ENCODE results near the gene STAT5A.
"Not testable (repeated sequence)": the region's sequence is repeated elsewhere in the genome, so short reads cannot be mapped to it uniquely, and the experiment has no call there.

The STAT5A gene

DNA sequence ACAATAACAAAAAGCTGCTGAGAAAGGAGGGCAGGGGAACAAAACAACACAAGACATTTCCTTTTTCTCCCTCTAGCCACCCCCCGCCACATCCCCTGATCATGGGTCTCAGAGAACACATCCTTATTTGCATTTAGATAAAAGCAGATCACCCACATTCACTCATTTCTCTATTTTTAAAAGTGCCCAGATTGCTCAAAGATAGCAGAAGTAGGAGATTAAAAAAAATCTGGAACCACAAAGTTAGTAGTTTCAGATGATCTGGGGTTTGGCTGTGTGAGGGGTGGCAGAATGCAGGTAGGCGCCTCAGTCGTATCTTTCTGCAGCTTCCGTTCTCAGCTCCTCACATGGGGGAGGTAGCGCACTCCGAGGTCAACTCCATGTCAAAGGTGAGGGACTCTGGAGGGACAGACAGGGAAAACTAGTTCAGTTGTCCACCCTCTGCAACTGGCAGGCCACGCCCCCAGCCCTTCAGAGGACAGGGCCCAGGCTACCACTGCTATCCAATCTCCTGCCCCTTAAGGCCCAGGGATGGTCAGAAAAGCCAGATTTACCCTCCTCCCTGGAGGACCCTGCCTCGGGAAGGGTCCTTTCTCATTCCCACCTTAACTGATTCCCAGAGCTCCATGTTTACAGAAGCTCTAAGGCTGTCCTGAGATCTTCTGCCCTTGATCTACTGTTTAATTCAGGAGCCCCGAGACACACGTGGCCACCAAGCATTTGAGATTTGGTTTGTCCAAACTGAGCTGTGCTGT, 27.3 kb downstream of the STAT5A start:
- peak; percentile 63 for DNase-seq
- in situ Hi-C loops (cut with MboI; ENCODE audit: low pct_unique_long_range_greater_than_20kb, low sequenced_read_pairs) = loop anchor here (10.0 to 25.0 kb wide), 2 partner anchors 89 to 197 kb away; no protein-coding TSS in a partner anchor

DNA sequence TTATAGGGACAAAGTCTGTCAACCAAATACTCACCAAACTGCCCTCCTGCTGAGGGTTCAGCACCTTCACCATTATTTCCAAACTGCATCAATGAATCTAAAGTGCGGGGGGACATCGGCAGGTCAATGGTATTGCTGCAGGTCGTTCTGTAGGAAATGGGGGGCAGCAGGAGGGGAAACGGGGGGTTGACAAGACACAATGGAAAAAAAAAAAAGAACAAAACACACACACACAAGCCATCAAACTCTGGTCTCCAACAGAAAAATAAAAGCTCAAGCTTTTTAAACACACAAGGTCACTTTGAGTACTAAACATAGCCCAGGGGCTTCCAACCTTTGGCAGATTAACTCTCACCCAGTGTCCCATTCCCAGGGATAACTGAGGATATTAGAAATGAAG, 28.5 kb downstream of the STAT5A start:
- in situ Hi-C loops (cut with MboI; ENCODE audit: low pct_unique_long_range_greater_than_20kb, low sequenced_read_pairs) = loop anchor here (10.0 to 25.0 kb wide), 2 partner anchors 88 to 196 kb away; no protein-coding TSS in a partner anchor

GRCh38 chr17:42317266-42317845, 29.1 kb downstream of the STAT5A start:
- DNase-seq = no peak

More for the DNA sequence above, 28.5 kb downstream of the STAT5A start:
- DNase-seq = no peak

GRCh38 chr17:42317967-42318366, 29.7 kb downstream of the STAT5A start:
- DNase-seq = not testable (repeated sequence)
- in situ Hi-C loops (cut with MboI; ENCODE audit: low pct_unique_long_range_greater_than_20kb, low sequenced_read_pairs) = loop anchor here (10.0 to 25.0 kb wide), 2 partner anchors 87 to 194 kb away; no protein-coding TSS in a partner anchor

More at GRCh38 chr17:42317266-42317845, 29.1 kb downstream of the STAT5A start:
- in situ Hi-C loops (cut with MboI; ENCODE audit: low pct_unique_long_range_greater_than_20kb, low sequenced_read_pairs) = loop anchor here (10.0 to 25.0 kb wide), 2 partner anchors 87 to 195 kb away; no protein-coding TSS in a partner anchor

GRCh38 chr17:42321555-42321954, 33.3 kb downstream of the STAT5A start:
- in situ Hi-C loops (cut with MboI; ENCODE audit: low pct_unique_long_range_greater_than_20kb, low sequenced_read_pairs) = loop anchor here (25.0 kb wide), 1 partner anchor 191 kb away; no protein-coding TSS in a partner anchor
- no peak for DNase-seq

DNA sequence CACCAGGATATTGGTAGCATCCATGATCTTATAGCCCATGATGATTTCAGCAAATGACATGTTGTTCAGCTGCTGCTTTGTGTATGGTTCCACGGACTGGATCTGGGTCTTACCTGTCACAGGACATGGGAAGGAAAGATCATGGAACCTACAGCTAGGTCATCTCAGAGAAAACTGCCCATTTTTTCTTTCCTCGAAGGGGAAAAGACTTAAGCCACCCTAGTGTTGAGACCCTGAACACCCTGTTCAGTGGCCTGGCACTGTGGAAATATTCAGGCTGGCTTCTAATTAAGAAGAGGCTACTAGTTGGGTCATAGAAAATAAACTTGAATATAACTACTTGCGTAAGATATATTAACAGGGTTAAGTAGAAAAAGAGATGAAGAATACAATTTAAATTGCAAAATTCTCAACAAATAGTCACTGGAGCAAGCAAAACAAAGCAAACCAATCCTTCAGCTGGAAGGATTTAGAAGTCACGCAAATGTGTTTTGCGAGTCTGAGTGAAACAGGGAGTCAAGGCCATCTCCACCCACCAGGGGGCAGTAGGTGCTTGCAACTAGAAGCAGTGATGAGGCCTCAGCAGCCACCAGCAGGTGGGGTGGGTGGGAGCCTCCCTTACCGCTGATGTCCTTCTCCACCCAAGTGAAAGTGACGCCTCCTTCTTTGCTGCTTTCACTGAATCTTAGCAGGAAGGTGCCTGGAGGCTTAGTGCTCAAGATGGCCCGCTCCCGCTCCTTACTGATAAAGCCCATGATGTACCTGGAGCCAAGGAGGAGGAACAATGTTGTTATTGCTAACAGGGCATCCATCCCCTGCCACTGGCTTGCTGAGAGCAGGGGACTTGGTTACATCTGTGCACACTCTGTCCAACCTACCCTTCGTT, 34.3 kb downstream of the STAT5A start:
- in situ Hi-C loops (cut with MboI; ENCODE audit: low pct_unique_long_range_greater_than_20kb, low sequenced_read_pairs) = loop anchor here (25.0 kb wide), 1 partner anchor 190 kb away; no protein-coding TSS in a partner anchor
- DNase-seq = peak; percentile 96

DNA sequence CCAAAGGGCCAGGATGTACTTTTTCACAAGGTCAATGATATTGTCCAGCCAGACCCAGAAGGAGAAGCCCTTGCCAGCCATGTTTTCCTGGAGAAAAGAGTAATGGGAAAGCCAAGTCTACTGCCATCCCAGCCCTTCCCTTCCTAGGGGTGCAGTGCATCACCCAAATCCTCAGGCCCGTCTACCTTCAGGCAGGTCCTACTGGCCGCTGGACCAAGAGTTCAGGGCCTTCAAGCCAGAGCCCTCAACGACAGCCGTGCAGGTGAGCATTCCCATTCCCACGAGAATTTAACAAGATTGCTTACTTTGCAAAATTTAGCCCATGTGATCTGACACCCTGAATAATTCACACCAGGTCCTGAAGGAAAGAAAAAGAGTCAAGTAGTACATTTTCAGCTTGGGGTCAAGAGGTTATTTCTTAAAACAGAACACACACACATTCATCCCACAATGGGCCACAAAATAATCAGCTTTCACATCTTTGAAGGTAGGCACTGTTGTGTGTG, 35.0 kb downstream of the STAT5A start:
- in situ Hi-C loops (cut with MboI; ENCODE audit: low pct_unique_long_range_greater_than_20kb, low sequenced_read_pairs) = loop anchor here (25.0 kb wide), 1 partner anchor 189 kb away; no protein-coding TSS in a partner anchor
- DNase-seq = no peak

DNA sequence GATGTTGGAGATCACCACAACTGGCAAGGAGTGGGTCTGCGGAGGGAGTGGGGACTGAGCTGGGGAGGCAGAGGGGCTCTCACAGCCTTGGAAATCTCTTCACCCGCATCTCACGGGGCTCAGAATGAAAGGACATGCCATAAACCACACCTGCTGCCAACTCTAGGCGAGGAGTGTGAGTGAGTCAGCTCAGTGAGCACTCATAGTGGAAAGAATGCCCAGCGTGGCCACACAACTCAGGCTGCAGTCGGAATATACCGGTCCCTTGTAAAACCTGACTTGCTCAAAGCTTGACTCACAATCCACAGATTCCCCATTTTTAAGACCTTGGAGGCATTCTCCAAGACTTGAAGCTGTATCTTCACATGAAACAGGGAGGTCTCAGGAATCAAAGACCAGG, 36.7 kb downstream of the STAT5A start:
- DNase-seq = no peak
- in situ Hi-C loops (cut with MboI; ENCODE audit: low pct_unique_long_range_greater_than_20kb, low sequenced_read_pairs) = no loop called here

DNA sequence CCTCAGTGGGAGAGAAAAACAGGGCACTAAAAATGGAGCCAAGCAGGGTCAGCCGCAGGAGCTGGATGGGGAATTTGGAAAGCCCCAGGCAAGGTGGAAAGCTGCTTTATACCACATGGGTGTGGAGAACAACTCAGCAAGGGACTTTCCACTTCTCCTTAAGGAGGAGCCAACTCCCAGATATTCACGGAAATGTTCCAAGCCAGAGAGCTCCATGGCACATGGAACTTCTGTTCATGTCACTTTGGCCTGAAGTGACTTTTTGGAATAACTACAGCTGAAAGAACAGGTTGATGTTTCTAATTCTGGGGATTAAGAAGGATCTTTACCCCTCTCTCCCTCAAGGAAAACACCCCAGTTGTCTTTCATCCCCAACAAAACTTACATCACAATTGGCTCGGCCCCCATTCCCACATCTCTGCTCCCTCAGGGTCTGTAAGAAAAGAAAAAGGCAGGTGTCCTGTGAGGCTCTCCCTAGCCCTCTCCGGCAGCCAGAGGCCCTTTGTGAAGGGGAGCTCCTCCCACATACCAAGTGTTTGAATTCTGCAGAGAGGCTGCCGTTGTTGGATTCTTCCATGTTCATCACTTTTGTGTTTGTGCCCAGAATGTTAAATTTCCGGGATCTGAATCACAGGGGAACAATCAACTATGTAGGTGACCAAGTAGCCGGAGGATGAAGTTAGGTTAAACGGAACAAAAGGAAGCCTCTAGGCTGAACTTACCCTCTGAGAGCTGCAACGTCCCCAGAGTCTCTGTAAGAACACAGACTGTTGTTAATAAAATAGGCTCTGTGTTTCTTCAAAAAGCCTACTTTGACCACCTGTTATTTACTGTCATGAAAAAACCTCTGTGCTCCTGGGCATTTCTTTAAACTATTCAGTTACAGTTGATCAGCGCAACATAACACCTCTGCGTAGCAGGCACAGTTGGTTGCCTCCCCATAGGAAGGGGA, 41.0 kb downstream of the STAT5A start:
- no peak for DNase-seq
- in situ Hi-C loops (cut with MboI; ENCODE audit: low pct_unique_long_range_greater_than_20kb, low sequenced_read_pairs) = no loop called here

GRCh38 chr17:42333053-42333452, 44.8 kb downstream of the STAT5A start:
- DNase-seq = no peak
- in situ Hi-C loops (cut with MboI; ENCODE audit: low pct_unique_long_range_greater_than_20kb, low sequenced_read_pairs) = loop anchor here (10.0 kb wide), 1 partner anchor 52 kb away; the partner anchor contains the start of gene STAT3

DNA sequence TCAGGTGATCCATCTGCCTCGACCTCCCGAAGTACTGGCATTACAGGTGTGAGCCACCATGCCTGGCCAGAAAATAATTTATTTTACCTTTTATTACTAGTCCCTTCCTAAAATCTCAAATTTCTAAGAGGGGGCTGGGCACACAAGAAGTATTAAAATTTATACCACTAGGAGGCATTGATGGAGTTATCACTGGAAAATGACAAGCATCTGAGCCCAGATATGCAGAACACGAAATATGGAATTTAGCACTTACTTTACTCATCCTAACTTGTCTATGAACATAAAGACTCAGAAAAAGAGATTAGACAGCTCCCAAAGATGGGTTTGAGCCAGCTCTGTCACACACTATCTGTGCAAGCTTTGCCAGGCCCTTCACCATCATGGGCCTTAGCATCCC, 46.4 kb downstream of the STAT5A start:
- DNase-seq = no peak
- in situ Hi-C loops (cut with MboI; ENCODE audit: low pct_unique_long_range_greater_than_20kb, low sequenced_read_pairs) = loop anchor here (10.0 kb wide), 1 partner anchor 50 kb away; the partner anchor contains the start of gene STAT3

DNA sequence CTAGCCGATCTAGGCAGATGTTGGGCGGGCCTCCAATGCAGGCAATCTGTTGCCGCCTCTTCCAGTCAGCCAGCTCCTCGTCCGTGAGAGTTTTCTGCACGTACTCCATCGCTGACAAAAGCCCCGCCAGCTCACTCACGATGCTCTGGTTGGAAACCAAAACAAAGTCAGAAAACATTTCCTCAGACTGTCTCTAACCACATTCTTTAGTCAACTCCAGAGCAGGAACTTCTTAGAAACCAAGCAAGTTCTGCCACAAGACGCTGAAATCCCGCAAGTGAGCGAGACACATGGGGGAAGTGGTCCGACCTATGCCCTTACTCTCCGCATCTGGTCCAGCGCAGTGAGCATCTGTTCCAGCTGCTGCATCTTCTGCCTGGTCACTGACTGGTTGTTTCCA, 49.1 kb downstream of the STAT5A start:
- in situ Hi-C loops (cut with MboI; ENCODE audit: low pct_unique_long_range_greater_than_20kb, low sequenced_read_pairs) = loop anchor here (10.0 kb wide), 1 partner anchor 47 kb away; the partner anchor contains the start of gene STAT3
- DNase-seq = no peak

- DNase-seq = no peak
- in situ Hi-C loops (cut with MboI; ENCODE audit: low pct_unique_long_range_greater_than_20kb, low sequenced_read_pairs) = loop anchor here (10.0 kb wide), 1 partner anchor 46 kb away; the partner anchor contains the start of gene STAT3
These were observed 50.2 kb downstream of the STAT5A start for GRCh38 chr17:42338427-42338985.

DNA sequence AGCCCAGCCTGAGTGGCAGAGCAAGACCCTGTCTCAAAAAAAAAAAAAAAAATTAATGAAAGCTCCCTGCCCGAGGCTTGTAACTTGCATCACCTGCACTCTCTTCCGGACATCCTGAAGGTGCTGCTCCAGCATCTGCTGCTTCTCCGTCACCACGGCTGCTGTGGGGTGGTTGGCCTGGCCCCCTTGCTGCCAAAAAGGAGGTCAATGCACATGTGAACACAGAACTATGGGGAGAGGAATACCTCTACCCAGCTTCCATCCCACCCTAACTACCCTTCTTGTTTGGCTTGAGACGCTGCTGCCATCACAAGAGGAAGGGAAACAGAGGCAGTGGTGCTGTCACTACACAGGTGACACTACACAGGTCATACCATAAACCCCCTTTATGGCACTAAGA, 50.9 kb downstream of the STAT5A start:
- no peak for DNase-seq
- in situ Hi-C loops (cut with MboI; ENCODE audit: low pct_unique_long_range_greater_than_20kb, low sequenced_read_pairs) = loop anchor here (10.0 kb wide), 1 partner anchor 46 kb away; the partner anchor contains the start of gene STAT3

- no peak for DNase-seq
- in situ Hi-C loops (cut with MboI; ENCODE audit: low pct_unique_long_range_greater_than_20kb, low sequenced_read_pairs) = no loop called here
These were observed 52.4 kb downstream of the STAT5A start for GRCh38 chr17:42340691-42341127.

GRCh38 chr17:42341568-42341967, 53.3 kb downstream of the STAT5A start:
- no peak for DNase-seq
- in situ Hi-C loops (cut with MboI; ENCODE audit: low pct_unique_long_range_greater_than_20kb, low sequenced_read_pairs) = no loop called here

DNA sequence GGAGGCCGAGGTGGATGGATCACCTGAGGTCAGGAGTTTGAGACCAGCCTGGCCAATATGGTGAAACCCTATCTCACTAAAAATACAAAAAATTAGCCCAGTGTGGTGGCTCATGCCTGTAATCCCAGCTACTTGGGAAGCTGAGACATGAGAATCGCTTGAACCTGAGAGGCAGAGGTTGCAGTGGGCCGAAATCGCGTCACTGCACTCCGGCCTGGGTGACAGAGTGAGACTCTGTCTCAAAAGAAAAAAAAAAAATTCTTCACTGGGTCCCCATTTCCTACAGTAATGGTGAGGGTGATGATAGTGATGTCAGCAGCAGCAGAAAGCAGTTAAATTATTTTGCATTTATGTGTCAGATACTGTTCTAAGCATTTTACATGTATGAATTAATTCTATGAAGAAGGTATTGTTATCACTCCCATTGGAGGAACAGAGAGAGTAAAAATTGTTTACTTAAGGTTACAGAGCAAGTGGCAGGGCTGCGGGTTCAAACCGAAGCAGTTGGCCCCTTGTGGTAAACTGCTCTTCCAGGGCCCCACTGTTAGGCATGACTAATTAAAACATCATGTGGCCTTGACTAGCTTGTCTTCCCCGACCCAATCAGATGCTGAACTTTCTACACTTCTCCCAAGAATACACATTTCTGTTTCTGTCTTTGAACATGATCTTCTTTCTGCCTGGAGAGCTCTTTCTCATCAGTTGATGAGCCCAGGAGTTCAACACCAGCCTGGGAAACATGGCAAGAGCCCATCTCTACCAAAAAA, 54.1 kb downstream of the STAT5A start:
- DNase-seq = peak; percentile 41
- in situ Hi-C loops (cut with MboI; ENCODE audit: low pct_unique_long_range_greater_than_20kb, low sequenced_read_pairs) = no loop called here
